Vagina (tissue), 2 donors: Measurements from ENCODE around the gene ADAMTS9.

Experiments used
- CTCF ChIP-seq, 3 experiments: fragments of 450-650 bp in 2 of 3; fragments of 200-600 bp in 1 of 3; sonication (generic) in 1 of 3; IDR thresholded peaks; one replicate each; pipeline ENCODE4 v1.5.1; 2017 to 2019; ENCODE audit warnings: antibody characterized with exemption in 3 of 3, mild to moderate bottlenecking in 2 of 3, moderate library complexity in 2 of 3
- POLR2AphosphoS5 ChIP-seq, 2 donors: sonication (generic); formaldehyde crosslinking; IDR thresholded peaks; one replicate each; pipeline ENCODE4 v1.9.0; 2017; ENCODE audit warnings: antibody characterized with exemption in 2 of 2, mild to moderate bottlenecking in 2 of 2, low read depth in 1 of 2; ENCODE audit not compliant: insufficient read depth in 1 of 2

- TF ChIP-seq CTCF (IDR thresholded peaks at IDR 0.05) (no peak), POLR2AphosphoS5 (IDR thresholded peaks at IDR 0.05; ENCODE audit: insufficient read depth in 1 of 2, low read depth in 1 of 2) (no peak)
Observed at GRCh38 chr3:64654013-64654412, 33.8 kb downstream of the ADAMTS9 start.
